Stimulated activated naive B cell treated with anti-CD40 and anti-IgM and Interleukin-4, amounts not matched to agents 10 μg/mL and 1 μg/mL and 100 μg/mL, for 72 hours (primary cell): Measurements from ENCODE around the gene CCDC184.
"Not testable (repeated sequence)": the region's sequence is repeated elsewhere in the genome, so short reads cannot be mapped to it uniquely, and the experiment has no call there.

ENCODE experiments used
- ATAC-seq, 2 donors: fragments of 150-1000 bp; cut with Tn5 transposase; replicated peaks; 2 replicates each; pipeline ENCODE4 v1.10.0; 2021; ENCODE audit warnings: moderate library complexity in 1 of 2
- DNase-seq: peaks from one replicate; pipeline ENCODE4 v3.0.0; 2021
- H3K27ac Mint-ChIP-seq: one replicate; pipeline ENCODE4 v1.8.0; 2022; ENCODE audit warnings: mild to moderate bottlenecking, mixed read lengths
- H3K27me3 Mint-ChIP-seq, 2 donors: one replicate each; pipeline ENCODE4 v1.8.0; 2022; ENCODE audit warnings: mixed read lengths in 2 of 2
- H3K36me3 Mint-ChIP-seq, 2 donors: one replicate each; pipeline ENCODE4 v1.8.0; 2022; ENCODE audit warnings: mixed read lengths in 2 of 2, mild to moderate bottlenecking in 1 of 2
- H3K4me1 Mint-ChIP-seq, 2 donors: one replicate each; pipeline ENCODE4 v1.8.0; 2022; ENCODE audit warnings: mixed read lengths in 2 of 2, mild to moderate bottlenecking in 1 of 2
- H3K4me3 Mint-ChIP-seq, 2 donors: one replicate each; pipeline ENCODE4 v1.8.0; 2022; ENCODE audit warnings: mild to moderate bottlenecking in 2 of 2, mixed read lengths in 2 of 2, moderate library complexity in 1 of 2
- H3K9me3 Mint-ChIP-seq, 2 donors: one replicate each; pipeline ENCODE4 v1.8.0; 2022; ENCODE audit warnings: mixed read lengths in 2 of 2, mild to moderate bottlenecking in 1 of 2

Gene CCDC184

GRCh38 chr12:48203192-48203591 lies 19.7 kb downstream of the CCDC184 start, which contains the start of gene OR10AD1:
Gene OR10AD1, minus strand, starts transcription at chr12:48203292. Its CDS starts 0 bp downstream, at chr12:48203292.
- H3K27me3 Mint-ChIP-seq = no peaks in the 10 kb centered on the region
- H3K9me3 Mint-ChIP-seq = peaks cover 17 to 27% of the 10 kb centered on the region in 2 donors
- H3K27ac Mint-ChIP-seq = no peak within 1 kb of the TSS
- no peak for DNase-seq
- ATAC-seq = no peak
- peaks cover 25 to 50% of the 10 kb centered on the region in 2 donors for H3K36me3 Mint-ChIP-seq
- H3K4me1 Mint-ChIP-seq = peaks cover 13 to 20% of the 10 kb centered on the region in 2 donors
- no peak within 1 kb of the TSS for H3K4me3 Mint-ChIP-seq

GRCh38 chr12:48209495-48209894 lies 26.1 kb downstream of the CCDC184 start:
- not testable (repeated sequence) for H3K27ac Mint-ChIP-seq, DNase-seq, H3K4me3 Mint-ChIP-seq, ATAC-seq
- H3K9me3 Mint-ChIP-seq = peaks cover 9 to 13% of the 10 kb centered on the region in 2 donors
- peaks cover 13 to 17% of the 10 kb centered on the region in 2 donors for H3K36me3 Mint-ChIP-seq
- peaks cover 0 to 13% of the 10 kb centered on the region in 2 donors for H3K27me3 Mint-ChIP-seq
- peaks cover 12 to 16% of the 10 kb centered on the region in 2 donors for H3K4me1 Mint-ChIP-seq

GRCh38 chr12:48216785-48217184 lies 33.3 kb downstream of the CCDC184 start:
- H3K27me3 Mint-ChIP-seq = peaks cover 4 to 20% of the 10 kb centered on the region in 2 donors
- H3K4me3 Mint-ChIP-seq = no peak overlapping the region
- H3K9me3 Mint-ChIP-seq = no peaks in the 10 kb centered on the region
- H3K36me3 Mint-ChIP-seq = no peaks in the 10 kb centered on the region
- H3K27ac Mint-ChIP-seq = no peak overlapping the region
- DNase-seq = no peak
- H3K4me1 Mint-ChIP-seq = peaks cover 12 to 16% of the 10 kb centered on the region in 2 donors
- no peak for ATAC-seq

GRCh38 chr12:48219631-48220030 lies 36.2 kb downstream of the CCDC184 start:
- peaks cover 13 to 23% of the 10 kb centered on the region in 2 donors for H3K27me3 Mint-ChIP-seq
- DNase-seq = no peak
- no peak overlapping the region for H3K27ac Mint-ChIP-seq
- no peaks in the 10 kb centered on the region for H3K4me1 Mint-ChIP-seq
- no peak for ATAC-seq
- no peaks in the 10 kb centered on the region for H3K9me3 Mint-ChIP-seq
- H3K4me3 Mint-ChIP-seq = no peak overlapping the region
- no peaks in the 10 kb centered on the region for H3K36me3 Mint-ChIP-seq

GRCh38 chr12:48220701-48221100 lies 37.3 kb downstream of the CCDC184 start:
- no peaks in the 10 kb centered on the region for H3K9me3 Mint-ChIP-seq
- H3K27ac Mint-ChIP-seq = no peak overlapping the region
- H3K4me3 Mint-ChIP-seq = no peak overlapping the region
- no peaks in the 10 kb centered on the region for H3K36me3 Mint-ChIP-seq
- H3K27me3 Mint-ChIP-seq = peaks cover 16 to 27% of the 10 kb centered on the region in 2 donors
- ATAC-seq = no peak
- no peaks in the 10 kb centered on the region for H3K4me1 Mint-ChIP-seq
- DNase-seq = no peak

- Mint-ChIP-seq H3K9me3 (peaks cover 0 to 1% of the 10 kb centered on the region in 2 donors), H3K4me1 (no peaks in the 10 kb centered on the region), H3K36me3 (no peaks in the 10 kb centered on the region), H3K27me3 (peaks cover 22 to 36% of the 10 kb centered on the region in 2 donors), H3K4me3 (no peak overlapping the region), H3K27ac (no peak overlapping the region)
- ATAC-seq (no peak), DNase-seq (no peak)
Measured at GRCh38 chr12:48221645-48222044, 38.2 kb downstream of the CCDC184 start.

- H3K27me3 Mint-ChIP-seq = peaks cover 23 to 59% of the 10 kb centered on the region in 2 donors
- not testable (repeated sequence) for H3K4me1 Mint-ChIP-seq, H3K27ac Mint-ChIP-seq, H3K36me3 Mint-ChIP-seq, ATAC-seq, H3K9me3 Mint-ChIP-seq, DNase-seq, H3K4me3 Mint-ChIP-seq
Measured at GRCh38 chr12:48224533-48224932, 41.1 kb downstream of the CCDC184 start.

- Mint-ChIP-seq H3K9me3 (peaks cover 8 to 10% of the 10 kb centered on the region in 2 donors), H3K27me3 (peaks cover 29 to 48% of the 10 kb centered on the region in 2 donors)
- not testable (repeated sequence) for ATAC-seq, H3K4me3 Mint-ChIP-seq, H3K27ac Mint-ChIP-seq, H3K36me3 Mint-ChIP-seq, H3K4me1 Mint-ChIP-seq, DNase-seq
Measured at GRCh38 chr12:48231169-48231958, 47.9 kb downstream of the CCDC184 start.
